OCI-LY3 (cell line): ENCODE results near the gene GNAT3.
A peak's percentile ranks its signal among the peaks of the same experiment; 100 is the strongest.

Experiments
- H2AFZ ChIP-seq: fragments of 200-600, 300-600 bp; shearing (Covaris generic); 2 replicates; pipeline ENCODE4 v1.6.0; 2014; ENCODE audit warnings: antibody characterized with exemption, low read depth, low read length
- H3K27ac ChIP-seq: fragments of 200-600, 300-600 bp; sonication (generic); 2 replicates; pipeline ENCODE4 v1.5.1; 2014; ENCODE audit warnings: mild to moderate bottlenecking, low read length, moderate library complexity, mixed read lengths
- H3K27me3 ChIP-seq: fragments of 200-600, 300-600 bp; sonication (generic); 2 replicates; pipeline ENCODE4 v1.6.1; 2014; ENCODE audit warnings: low read depth, low read length, mixed read lengths
- H3K36me3 ChIP-seq: fragments of 200-600, 300-600 bp; sonication (generic); replicated peaks from 2 replicates; pipeline ENCODE3; 2014; ENCODE audit warnings: low read depth, low read length, mixed read lengths
- H3K4me1 ChIP-seq: fragments of 300-600, 200-600 bp; sonication (generic); 2 replicates; pipeline ENCODE4 v1.6.1; 2014; ENCODE audit warnings: low read length, mixed read lengths
- H3K4me2 ChIP-seq: fragments of 200-600, 300-600 bp; sonication (generic); 2 replicates; pipeline ENCODE4 v1.6.1; 2014; ENCODE audit warnings: low read length, mixed read lengths
- H3K4me3 ChIP-seq: fragments of 300-600, 200-600 bp; sonication (generic); 2 replicates; pipeline ENCODE4 v1.5.1; 2014; ENCODE audit warnings: antibody characterized with exemption, mild to moderate bottlenecking, low read length, moderate library complexity
- H3K79me2 ChIP-seq: fragments of 300-600, 200-600 bp; shearing (Covaris generic); 2 replicates; pipeline ENCODE4 v1.6.1; 2014; ENCODE audit warnings: mild to moderate bottlenecking, low read length, mixed read lengths
- H3K9ac ChIP-seq: fragments of 300-600, 200-600 bp; shearing (Covaris generic); 2 replicates; pipeline ENCODE4 v1.6.0; 2014; ENCODE audit warnings: mild to moderate bottlenecking, low read length, moderate library complexity
- H3K9me3 ChIP-seq: fragments of 200-600, 300-600 bp; shearing (Covaris generic); 2 replicates; pipeline ENCODE4 v1.6.1; 2014; ENCODE audit warnings: low read length, mixed read lengths; ENCODE audit not compliant: insufficient read depth
- H4K20me1 ChIP-seq: fragments of 200-600, 300-600 bp; sonication (generic); 2 replicates; pipeline ENCODE4 v1.6.1; 2016; ENCODE audit warnings: low read length, mixed read lengths; ENCODE audit not compliant: insufficient read depth
- EZH2phosphoT487 ChIP-seq: fragments of 200-600 bp; shearing (Covaris generic); IDR thresholded peaks from 2 replicates; pipeline ENCODE4 v1.6.1; 2018; ENCODE audit warnings: antibody characterized with exemption, mixed run types, low read depth
- TF ChIP-seq, protein P1 (sequence below): fragments of 200-600, 300-600 bp; sonication (generic); IDR thresholded peaks from 2 replicates; pipeline ENCODE4 v1.5.1; 2014; ENCODE audit warnings: antibody characterized with exemption, low read length, low read depth

Gene GNAT3

DNA sequence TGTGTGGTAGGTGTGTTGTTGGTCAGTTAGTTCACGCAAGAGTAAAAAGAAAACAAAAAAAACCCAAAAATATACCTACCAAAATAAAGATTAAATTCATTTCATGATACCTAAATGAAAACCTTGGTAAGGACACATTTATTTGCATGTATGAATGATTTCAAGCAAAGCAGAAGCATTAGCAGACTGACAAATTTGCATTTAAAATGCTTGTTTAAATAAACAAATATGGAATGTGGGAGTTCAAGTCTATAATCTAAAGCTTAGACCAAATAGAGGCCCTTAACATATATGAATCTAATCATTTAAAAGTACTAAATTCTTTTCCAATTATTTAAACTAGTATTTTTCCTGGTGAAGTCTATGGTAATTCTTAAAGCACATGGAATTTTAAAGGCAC, 35.8 kb downstream of the GNAT3 start:
- Histone ChIP-seq H2AFZ (no peak overlapping the region), H3K4me3 (no peak overlapping the region), H3K9me3 (no peaks in the 10 kb centered on the region), H3K4me1 (no peaks in the 10 kb centered on the region), H3K9ac (no peak overlapping the region), H4K20me1 (no peaks in the 10 kb centered on the region), H3K79me2 (no peaks in the 10 kb centered on the region), H3K27ac (no peak overlapping the region), H3K27me3 (no peaks in the 10 kb centered on the region), H3K36me3 (no peaks in the 10 kb centered on the region), H3K4me2 (no peak overlapping the region)
- TF ChIP-seq, protein P1, sequence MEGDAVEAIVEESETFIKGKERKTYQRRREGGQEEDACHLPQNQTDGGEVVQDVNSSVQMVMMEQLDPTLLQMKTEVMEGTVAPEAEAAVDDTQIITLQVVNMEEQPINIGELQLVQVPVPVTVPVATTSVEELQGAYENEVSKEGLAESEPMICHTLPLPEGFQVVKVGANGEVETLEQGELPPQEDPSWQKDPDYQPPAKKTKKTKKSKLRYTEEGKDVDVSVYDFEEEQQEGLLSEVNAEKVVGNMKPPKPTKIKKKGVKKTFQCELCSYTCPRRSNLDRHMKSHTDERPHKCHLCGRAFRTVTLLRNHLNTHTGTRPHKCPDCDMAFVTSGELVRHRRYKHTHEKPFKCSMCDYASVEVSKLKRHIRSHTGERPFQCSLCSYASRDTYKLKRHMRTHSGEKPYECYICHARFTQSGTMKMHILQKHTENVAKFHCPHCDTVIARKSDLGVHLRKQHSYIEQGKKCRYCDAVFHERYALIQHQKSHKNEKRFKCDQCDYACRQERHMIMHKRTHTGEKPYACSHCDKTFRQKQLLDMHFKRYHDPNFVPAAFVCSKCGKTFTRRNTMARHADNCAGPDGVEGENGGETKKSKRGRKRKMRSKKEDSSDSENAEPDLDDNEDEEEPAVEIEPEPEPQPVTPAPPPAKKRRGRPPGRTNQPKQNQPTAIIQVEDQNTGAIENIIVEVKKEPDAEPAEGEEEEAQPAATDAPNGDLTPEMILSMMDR, result no peak
- no peak for TF ChIP-seq EZH2phosphoT487

DNA sequence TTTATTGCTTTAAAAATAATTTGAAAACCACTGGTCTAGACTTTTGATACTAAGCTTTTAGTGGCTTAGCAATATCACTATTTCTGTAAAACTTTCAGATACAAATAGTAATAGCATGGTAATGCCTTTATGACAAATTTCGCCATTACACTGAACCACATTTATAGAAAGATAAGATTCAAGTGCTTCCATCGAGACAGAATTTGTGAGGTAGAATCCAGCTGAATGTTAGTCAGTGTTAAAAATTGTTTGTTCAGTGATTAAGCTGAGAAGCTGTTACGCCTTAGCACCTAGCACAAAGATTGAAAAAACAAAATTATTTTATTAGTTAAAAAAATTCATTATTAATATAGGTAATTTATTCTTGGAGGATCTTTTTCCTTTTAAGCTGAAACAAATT, 36.5 kb downstream of the GNAT3 start:
- Histone ChIP-seq H3K9me3 (no peaks in the 10 kb centered on the region), H3K4me2 (no peak overlapping the region), H4K20me1 (no peaks in the 10 kb centered on the region), H3K27ac (no peak overlapping the region), H2AFZ (no peak overlapping the region), H3K4me3 (no peak overlapping the region), H3K4me1 (no peaks in the 10 kb centered on the region), H3K79me2 (no peaks in the 10 kb centered on the region), H3K9ac (no peak overlapping the region), H3K27me3 (no peaks in the 10 kb centered on the region), H3K36me3 (no peaks in the 10 kb centered on the region)
- TF ChIP-seq, protein P1, result no peak

DNA sequence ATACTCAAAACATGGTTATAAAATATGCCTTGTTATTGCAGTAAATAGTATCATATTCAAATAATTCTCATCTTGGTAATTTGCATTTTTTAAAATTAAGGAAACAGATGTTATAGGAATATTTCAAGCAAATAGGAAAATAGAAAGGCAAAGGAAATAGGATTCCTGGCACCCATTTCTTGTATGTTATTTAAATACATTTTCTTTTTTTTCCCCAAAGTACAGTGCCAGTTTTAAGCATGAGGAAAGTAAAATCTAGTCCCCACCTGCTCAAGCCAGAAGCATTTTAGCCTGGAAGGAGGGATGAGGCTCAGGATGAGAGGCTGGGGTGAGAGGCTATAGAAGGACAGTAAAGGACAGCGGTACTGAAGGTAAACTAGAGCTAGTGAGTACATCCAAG, 38.1 kb downstream of the GNAT3 start:
- Histone ChIP-seq H3K27me3 (no peaks in the 10 kb centered on the region), H3K27ac (no peak overlapping the region), H3K4me3 (no peak overlapping the region), H4K20me1 (no peaks in the 10 kb centered on the region), H3K4me2 (no peak overlapping the region), H2AFZ (no peak overlapping the region), H3K4me1 (no peaks in the 10 kb centered on the region), H3K79me2 (no peaks in the 10 kb centered on the region), H3K9ac (no peak overlapping the region), H3K9me3 (no peaks in the 10 kb centered on the region), H3K36me3 (no peaks in the 10 kb centered on the region)
- no peak for TF ChIP-seq EZH2phosphoT487
- TF ChIP-seq, protein P1, result no peak

DNA sequence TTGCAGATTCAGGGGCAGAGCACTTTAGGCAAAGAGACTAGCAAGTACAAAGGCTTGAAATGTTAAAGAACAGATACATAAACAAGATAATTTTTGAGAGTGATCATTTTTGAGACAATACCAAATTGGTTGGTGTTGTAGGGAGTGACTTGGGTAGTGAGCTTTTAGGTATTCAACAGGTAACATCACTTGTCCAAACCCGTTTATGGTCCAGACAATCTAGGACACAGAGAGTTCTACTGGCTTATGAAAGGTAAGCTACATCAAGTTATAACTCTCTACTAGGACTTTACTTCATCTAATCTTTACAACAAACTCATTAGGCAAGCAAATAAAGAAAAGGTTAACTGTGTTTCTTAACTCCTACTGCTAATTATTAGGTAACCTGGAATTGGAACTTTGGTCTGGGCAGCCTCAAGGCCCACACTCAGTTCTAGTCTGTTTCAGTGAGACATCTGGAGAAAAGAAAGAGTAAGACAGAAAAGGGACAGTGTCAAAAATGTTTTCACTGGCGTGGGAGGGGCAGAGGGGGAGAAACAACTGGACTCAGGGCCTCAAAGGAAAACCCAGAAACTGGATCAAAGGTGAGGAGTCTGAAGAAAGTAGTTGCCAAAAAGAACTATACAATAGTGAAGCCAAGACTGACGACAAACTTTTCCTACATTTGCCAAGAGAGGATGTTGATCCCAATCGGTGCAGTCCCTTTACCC, 39.2 kb downstream of the GNAT3 start:
- Histone ChIP-seq H3K36me3 (no peaks in the 10 kb centered on the region), H3K4me3 (no peak overlapping the region), H4K20me1 (no peaks in the 10 kb centered on the region), H3K4me2 (no peak overlapping the region), H3K9ac (no peak overlapping the region), H2AFZ (peak overlapping the region; percentile 67), H3K9me3 (no peaks in the 10 kb centered on the region), H3K27ac (no peak overlapping the region), H3K27me3 (no peaks in the 10 kb centered on the region), H3K79me2 (no peaks in the 10 kb centered on the region), H3K4me1 (no peaks in the 10 kb centered on the region)
- TF ChIP-seq EZH2phosphoT487, result no peak
- TF ChIP-seq, protein P1, result no peak
